ENCODE measurements around the gene SMARCD2.
"Not testable (repeated sequence)": the region's sequence is repeated elsewhere in the genome, so short reads cannot be mapped to it uniquely, and the experiment has no call there.

DNA sequence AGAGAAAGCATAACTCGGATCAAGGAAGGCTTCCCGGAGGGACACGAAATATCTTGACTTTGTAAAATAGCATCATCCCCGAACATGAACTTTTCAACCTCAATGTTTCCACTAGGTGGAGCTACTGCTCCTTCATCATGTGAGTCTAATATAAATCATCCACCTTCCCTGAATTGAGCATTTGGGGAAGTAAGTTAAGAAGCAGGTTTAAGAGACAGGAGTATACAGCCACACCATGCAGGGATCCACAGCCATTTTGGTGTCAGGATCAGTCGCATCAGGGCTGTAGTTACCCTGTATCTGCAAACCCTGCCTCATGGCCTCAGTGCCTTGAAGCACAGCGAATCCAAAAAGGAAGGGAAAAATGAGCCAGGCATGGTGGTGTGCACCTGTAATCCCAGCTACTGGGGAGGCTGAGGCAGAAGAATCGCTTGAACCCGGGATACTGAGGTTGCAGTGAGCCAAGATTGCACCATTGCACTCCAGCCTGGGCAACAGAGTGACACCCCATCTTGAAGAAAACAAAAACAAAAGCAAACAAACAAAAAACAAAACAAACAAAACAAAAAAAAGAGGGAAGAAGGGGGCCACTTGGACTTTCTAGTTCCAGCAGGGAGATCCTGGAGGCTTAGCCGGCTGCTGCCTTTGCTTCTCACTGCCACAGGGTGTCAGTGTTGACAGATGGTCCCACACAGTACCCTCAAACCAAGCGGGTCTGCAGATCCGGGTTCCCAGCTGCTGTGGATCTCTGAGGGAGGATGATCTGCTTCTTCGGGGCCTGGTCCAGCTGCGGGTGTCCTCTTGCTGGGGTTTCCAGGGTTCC is 46.8 kb upstream of the SMARCD2 start:
- TF ChIP-seq POLR2A (IDR thresholded peaks at IDR 0.05; ENCODE audit: low read depth); POLR2AphosphoS5 (IDR thresholded peaks at IDR 0.05); EP300 (IDR thresholded peaks at IDR 0.05): not testable (repeated sequence)
- peak; percentile 40 to 46 (median 41) for TF ChIP-seq CTCF (IDR thresholded peaks at IDR 0.05)
